Hepatocyte (in vitro differentiated cells): Measurements from ENCODE around the gene TPRG1L.

ENCODE experiments used
- CTCF ChIP-seq: fragments of 200-600 bp; sonication (generic); IDR thresholded peaks from 2 replicates; pipeline ENCODE4 v1.5.1; 2016; ENCODE audit warnings: antibody characterized with exemption, mild to moderate bottlenecking; ENCODE audit not compliant: poor library complexity
- EZH2 ChIP-seq: fragments of 200-600 bp; sonication (generic); IDR thresholded peaks from 2 replicates; pipeline ENCODE4 v1.6.1; 2016; ENCODE audit warnings: antibody characterized with exemption, mild to moderate bottlenecking, borderline replicate concordance
- EZH2phosphoT487 ChIP-seq: fragments of 200-600 bp; sonication (generic); IDR thresholded peaks from one replicate; pipeline ENCODE4 v1.6.1; 2018; ENCODE audit warnings: antibody characterized with exemption, mild to moderate bottlenecking, low read depth, moderate library complexity; ENCODE audit not compliant: unreplicated experiment, severe bottlenecking

DNA sequence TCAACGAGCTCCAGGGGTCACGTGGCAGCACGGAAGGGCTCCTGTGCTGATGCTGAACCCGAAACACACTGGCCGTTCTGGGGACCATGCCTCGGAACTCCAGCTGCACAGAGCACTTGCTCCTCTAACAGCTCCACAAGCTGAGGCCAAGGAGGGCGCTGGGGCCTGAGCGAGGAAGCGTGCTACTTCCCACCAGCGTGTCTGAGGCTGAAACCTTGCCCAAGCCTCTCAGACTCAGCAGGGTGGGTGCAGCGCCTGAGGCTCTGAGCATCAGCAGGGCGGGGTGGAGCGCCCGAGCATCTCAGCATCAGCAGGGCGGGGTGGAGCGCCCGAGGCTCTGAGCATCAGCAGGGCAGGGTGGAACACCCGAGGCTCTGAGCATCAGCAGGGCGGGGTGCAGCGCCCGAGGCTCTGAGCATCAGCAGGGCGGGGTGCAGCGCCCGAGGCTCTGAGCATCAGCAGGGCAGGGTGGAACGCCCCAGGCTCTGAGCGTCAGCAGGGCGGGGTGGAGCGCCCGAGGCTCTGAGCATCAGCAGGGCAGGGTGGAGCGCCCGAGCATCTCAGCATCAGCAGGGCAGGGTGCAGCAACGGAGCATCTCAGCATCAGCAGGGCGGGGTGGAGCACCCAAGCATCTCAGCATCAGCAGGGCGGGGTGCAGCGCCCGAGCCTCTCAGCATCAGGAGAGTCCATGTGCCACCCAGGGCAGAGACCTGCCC lies 15.5 kb downstream of the TPRG1L start:
- TF ChIP-seq CTCF (no peak), EZH2 (no peak), EZH2phosphoT487 (no peak)
